GM18520 (cell line): ENCODE results near the gene ITGB4.

Experiments used
- ATAC-seq: cut with Tn5 transposase; IDR thresholded peaks from one replicate; pipeline ENCODE4 v1.9.1; 2021; ENCODE audit not compliant: unreplicated experiment

The ITGB4 gene

DNA sequence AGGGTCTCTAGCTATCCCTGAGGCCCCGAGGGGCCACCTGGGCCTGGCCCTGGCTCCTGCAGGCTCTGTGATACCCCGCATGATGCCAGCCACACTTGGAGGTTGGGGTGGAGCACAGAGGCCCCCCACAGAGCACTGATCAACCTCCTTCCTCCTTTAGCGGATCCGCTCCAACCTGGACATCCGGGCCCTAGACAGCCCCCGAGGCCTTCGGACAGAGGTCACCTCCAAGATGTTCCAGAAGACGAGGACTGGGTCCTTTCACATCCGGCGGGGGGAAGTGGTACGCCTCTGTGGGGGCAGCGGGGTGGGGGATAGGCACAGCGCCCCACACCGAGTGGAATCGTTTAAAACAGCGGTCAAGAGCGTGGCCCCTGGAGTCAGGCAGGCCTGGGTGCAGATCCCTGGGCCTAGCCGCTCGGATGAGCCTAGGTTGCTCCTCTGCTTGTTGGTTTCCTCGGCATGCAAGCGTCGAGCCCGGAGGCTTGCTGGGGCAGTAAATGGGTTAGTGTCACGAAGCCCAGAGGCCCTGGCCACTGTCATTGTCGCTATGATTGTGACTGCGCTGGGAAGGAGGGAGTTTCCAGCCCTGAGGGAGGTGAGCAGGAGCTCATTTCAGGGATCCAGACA, 9.9 kb downstream of the ITGB4 start:
- no peak for ATAC-seq

DNA sequence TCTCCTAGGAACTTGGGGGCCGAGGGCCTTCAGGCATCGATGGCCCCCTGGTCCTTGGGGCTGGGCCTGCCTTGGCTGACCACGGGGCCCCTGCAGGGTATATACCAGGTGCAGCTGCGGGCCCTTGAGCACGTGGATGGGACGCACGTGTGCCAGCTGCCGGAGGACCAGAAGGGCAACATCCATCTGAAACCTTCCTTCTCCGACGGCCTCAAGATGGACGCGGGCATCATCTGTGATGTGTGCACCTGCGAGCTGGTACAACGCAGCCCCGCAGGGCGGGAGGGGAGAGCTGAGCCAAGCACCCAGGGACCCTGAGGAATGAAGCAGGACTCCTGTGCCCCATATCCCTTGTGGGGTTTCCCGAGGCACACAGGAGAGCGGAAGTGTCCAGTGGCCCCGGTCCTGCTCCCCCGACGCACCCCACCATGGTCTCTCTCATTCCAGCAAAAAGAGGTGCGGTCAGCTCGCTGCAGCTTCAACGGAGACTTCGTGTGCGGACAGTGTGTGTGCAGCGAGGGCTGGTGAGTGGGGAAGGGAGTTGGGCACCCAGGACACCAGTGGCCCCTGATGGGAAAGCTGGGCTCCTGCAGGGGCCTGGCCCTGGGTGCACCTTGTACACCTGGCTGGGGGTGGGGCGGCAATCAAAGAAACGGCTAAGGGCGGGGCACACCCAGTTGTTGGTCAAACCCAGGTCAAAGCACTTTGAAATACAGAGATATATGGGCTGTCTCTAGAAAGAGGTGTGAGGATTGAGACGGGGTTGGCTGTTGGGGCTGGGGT, 10.6 kb downstream of the ITGB4 start:
- ATAC-seq: no peak

DNA sequence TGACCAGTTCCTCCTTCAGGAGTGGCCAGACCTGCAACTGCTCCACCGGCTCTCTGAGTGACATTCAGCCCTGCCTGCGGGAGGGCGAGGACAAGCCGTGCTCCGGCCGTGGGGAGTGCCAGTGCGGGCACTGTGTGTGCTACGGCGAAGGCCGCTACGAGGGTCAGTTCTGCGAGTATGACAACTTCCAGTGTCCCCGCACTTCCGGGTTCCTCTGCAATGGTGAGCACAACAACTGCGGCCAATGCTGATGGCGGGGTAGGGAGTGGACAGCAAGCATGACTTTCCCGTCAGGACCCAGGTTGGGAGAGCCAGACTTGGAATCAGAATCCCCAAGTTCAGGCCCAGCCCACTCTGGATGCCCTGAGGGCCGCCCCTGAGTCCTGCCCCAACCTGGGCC, 12.2 kb downstream of the ITGB4 start:
- ATAC-seq: no peak

DNA sequence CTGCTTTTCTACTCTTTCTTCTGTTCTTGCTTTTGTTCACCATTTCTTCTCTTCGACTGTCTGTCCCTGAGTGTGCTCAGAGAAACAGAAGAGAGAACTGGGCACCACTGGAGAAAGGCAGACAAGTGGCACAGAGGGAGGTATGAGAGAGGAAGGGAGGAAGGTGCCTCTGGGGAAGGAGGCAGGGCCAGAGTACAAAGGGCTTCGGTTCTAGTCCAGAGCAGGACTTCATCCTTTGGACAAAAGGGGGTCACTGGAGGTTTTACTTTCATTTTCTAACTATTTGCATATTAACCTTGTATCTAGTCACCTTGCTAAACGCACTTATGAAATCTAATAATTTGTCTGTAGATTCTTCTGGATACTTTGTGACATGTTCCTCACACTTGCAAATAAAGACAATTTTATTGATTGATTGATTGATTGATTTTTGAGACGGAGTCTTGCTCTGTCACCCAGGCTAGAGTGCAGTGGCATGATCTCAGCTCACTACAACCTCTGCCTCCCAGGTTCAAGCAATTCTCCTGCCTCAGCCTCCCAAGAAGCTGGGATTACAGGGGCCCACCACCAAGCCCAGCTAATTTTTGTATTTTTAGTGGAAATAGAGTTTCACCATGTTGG, 13.5 kb downstream of the ITGB4 start:
- no peak for ATAC-seq

DNA sequence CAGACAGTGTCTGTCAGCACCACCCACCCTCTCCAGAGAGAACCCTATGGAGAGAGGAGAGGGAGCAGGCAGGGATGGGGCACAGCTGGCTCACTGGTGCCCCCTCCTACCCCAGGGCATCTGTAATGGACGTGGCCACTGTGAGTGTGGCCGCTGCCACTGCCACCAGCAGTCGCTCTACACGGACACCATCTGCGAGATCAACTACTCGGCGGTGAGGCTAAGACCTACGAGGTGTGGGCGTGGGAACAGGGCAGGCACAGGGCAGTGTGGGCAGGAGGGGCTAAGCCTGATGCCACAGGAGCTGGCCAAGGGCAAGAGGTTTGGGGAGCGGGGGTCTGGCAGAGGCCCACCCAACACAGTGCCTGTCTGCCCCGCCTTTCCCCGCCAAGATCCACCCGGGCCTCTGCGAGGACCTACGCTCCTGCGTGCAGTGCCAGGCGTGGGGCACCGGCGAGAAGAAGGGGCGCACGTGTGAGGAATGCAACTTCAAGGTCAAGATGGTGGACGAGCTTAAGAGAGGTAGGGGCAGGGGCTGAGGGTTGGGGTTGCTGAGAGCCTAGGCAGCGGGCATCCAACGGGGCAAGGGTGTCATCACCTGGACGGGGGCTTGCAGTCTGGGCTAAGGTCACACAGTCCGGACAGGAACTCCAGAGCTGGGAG, 15.0 kb downstream of the ITGB4 start:
- ATAC-seq: no peak

DNA sequence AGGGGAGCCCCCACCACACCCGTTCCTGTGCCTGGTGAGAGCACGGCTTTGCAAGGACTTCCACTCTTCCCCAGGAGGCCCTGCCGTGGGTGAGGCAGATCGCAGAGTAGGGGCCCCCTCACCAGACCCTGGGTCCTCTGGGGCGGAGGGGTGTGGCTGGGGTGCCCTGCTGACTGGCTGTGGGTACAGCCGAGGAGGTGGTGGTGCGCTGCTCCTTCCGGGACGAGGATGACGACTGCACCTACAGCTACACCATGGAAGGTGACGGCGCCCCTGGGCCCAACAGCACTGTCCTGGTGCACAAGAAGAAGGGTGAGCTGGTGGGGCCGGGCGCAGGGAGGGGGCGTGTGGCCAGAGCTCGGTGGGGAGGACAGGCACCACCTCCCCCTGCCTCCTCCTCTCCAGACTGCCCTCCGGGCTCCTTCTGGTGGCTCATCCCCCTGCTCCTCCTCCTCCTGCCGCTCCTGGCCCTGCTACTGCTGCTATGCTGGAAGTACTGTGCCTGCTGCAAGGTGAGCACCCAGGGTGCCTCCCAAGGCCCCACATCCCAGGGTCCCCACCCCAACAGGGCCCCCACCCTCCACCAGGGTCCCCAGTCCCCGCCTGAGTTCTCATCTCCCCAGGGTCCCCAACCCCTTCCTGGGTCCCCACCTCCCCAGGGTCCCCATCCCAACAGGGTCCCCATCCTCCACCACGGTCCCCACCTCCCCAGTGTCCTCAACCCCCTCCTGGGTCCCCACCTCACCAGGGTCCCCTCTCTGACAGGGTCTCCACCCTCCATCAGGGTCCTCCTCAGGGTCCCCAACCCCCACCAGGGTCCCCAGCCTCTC, 16.1 kb downstream of the ITGB4 start:
- ATAC-seq: no peak

DNA sequence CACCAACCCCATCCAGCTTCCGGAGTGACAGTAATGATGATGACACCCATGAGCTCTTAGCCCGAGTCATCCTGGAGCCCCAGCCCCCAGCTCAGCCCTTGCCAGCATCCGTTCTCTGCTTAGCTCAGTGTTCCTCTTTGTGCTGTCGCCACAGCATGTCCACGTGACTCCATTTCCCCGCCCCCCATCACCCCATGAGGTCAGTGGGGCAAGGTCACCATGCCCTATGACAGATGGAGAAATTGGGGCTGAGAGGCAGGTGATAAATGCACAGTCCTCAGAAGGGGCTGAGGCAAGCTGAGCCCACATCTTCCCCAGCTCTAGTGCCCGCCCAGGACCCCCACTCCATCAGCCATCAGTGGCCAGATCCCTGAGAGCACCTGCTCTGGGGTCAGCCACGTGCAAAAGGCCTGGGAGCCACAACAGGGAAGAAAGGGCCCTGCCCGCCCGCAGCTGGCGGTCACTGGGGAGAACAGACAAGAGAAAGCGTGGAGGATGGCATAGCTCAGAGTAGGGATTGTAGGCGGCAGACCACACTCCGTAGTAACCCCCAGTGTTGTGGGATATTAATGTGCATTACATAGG, 17.1 kb downstream of the ITGB4 start:
- no peak for ATAC-seq

DNA sequence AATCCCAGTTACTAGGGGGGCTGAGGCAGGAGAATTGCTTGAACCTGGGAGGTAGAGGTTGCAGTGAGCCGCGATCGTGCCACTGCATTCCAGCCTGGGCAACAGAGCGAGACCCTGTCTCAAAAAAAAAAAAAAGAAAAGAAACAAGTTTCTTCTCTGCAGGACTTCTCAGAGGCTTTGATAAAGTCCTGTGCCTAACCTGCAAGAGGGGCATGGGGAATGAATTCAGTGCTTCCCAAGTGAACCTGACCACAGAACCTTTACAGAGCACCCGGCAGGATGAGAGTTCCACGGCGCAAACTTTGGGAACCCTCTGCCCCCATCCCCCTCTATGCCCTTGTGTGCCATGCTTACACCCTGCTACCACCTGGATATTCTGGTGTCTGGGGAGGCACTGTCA, 17.9 kb downstream of the ITGB4 start:
- ATAC-seq: no peak

DNA sequence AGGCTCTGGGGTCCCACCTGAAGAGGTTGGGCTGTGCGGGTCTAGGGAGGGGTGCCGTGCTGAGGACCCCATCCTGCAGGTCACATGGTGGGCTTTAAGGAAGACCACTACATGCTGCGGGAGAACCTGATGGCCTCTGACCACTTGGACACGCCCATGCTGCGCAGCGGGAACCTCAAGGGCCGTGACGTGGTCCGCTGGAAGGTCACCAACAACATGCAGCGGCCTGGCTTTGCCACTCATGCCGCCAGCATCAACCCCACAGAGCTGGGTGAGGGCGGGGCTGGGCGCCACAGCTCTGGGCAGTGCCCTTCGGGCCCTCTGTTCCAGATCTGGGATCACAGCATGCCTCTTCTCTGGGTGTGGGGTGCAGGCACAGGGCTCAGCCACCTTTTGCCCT, 18.5 kb downstream of the ITGB4 start:
- no peak for ATAC-seq

DNA sequence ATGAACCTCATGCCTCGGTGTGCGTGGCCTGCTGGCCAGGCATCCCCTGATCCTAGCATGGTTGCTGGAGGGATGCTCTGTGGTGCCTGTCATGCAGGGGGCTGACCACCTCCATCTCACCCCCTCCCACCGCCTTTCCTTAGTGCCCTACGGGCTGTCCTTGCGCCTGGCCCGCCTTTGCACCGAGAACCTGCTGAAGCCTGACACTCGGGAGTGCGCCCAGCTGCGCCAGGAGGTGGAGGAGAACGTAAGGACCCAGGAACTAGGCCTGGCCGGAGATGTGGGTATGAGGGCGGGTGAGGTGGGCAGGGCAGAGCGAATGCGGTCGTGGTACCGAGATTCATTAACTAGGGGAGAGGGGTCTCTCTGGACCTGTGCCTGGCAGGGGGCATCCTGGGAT, 19.0 kb downstream of the ITGB4 start:
- ATAC-seq: no peak

DNA sequence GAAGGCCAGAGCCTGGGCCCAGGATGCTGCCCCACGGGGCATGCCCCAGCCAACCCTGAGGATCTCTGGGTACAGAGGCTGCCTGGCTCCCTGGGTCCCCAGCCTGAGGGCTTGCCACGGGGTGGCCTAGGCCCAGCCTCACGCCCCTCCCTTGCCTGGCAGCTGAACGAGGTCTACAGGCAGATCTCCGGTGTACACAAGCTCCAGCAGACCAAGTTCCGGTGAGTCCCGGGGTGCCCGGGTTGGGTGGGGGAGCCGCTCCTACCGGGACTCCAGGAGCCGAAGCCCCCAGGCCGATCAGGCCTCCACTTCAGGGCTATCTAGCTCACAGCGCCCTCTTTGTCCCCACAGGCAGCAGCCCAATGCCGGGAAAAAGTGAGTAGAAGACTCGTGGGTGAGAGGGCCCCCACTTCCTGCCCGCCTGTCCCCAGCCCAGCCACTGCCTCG, 19.4 kb downstream of the ITGB4 start:
- no peak for ATAC-seq

DNA sequence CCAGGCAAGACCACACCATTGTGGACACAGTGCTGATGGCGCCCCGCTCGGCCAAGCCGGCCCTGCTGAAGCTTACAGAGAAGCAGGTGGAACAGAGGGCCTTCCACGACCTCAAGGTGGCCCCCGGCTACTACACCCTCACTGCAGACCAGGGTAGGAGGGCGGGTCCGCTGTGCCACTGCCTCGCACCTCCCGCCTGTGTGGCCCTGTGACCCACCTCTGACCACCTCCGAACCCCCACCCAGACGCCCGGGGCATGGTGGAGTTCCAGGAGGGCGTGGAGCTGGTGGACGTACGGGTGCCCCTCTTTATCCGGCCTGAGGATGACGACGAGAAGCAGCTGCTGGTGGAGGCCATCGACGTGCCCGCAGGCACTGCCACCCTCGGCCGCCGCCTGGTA, 21.1 kb downstream of the ITGB4 start:
- ATAC-seq: no peak

DNA sequence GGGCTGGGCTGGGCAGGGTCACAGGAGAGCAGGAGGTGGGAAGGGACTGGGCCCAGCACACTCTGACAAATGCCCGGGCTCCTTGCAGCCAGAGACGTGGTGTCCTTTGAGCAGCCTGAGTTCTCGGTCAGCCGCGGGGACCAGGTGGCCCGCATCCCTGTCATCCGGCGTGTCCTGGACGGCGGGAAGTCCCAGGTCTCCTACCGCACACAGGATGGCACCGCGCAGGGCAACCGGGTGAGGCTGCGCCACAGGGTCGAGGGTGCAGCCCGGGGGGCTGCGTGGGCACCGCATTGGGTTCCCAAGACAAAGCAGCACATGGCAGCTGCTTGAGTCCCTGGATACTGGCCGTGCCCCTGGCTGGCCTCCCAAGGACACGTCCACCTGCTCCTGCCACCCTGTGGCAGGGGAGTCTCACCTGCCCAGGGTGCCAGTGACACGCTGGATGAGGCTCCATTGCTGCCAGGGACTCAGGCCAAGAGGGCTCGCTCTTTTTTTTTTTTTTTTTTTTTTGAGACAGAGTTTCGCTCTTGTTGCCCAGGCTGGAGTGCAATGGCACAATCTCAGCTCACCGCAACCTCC, 22.5 kb downstream of the ITGB4 start:
- no peak for ATAC-seq

DNA sequence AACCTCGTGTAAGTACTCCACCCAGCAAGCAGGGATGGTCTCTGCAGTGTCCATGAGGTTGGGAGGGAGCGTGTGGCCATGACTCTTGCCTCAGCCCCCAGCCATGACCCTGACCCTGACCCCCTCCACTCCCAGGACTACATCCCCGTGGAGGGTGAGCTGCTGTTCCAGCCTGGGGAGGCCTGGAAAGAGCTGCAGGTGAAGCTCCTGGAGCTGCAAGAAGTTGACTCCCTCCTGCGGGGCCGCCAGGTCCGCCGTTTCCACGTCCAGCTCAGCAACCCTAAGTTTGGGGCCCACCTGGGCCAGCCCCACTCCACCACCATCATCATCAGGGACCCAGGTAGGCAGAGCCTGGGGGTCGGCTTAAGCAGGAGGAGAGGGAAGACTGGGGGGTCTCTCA, 27.4 kb downstream of the ITGB4 start:
- no peak for ATAC-seq

DNA sequence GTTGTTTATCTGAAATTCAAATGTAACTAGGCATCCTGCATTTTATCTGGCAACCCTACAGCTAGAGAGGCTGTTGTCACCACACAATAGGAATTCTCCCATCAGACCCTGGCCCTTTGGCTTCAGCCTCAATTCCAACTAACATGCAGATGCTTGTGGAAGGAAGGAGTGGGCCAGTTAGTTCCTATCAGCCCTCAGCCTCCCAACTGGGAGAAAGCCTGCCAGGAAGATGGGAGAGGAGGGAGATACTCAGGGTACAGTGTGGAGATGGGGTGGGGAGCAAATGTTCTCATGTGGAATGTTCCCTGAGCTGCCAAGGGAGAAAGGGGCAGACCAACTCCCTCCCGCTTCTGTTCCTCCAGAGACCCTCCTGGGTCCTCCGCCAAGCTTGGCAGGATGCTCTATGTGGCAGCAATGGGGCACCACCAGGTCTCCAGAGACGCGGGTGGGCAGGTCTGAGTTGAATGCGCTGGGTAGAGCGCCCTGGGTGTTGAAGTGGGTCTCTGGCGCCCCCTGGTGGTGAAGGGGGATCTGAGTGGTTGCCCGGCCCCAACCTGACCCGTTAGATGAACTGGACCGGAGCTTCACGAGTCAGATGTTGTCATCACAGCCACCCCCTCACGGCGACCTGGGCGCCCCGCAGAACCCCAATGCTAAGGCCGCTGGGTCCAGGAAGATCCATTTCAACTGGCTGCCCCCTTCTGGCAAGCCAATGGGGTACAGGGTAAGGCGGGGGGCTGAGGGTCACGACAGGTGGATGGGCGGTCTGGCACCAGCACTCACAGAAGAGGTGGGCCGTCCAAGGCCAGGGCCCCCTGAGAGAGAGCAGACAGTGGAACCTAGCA, 28.5 kb downstream of the ITGB4 start:
- ATAC-seq: no peak

DNA sequence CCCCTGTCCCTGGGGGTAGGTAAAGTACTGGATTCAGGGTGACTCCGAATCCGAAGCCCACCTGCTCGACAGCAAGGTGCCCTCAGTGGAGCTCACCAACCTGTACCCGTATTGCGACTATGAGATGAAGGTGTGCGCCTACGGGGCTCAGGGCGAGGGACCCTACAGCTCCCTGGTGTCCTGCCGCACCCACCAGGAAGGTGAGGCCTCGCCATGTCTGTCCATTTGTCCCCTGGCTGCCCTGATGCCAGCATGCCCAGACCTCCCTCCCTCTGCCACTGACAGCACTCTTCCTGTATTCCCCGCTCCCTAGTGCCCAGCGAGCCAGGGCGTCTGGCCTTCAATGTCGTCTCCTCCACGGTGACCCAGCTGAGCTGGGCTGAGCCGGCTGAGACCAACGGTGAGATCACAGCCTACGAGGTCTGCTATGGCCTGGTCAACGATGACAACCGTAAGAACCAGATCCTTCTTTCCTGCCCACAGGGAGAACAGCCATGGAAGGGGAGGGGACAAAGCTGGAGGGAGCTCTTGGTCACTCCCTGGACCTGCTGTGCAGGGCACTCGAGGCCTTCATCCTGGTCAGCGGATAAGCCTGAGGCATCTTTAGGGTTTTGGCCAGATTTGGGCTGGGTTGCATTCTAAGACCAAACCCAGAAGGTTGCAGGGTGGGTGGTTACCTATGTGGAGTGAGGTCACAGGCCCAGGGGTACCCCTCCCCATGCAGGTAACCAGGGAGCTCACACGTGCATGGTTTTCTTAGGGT, 29.6 kb downstream of the ITGB4 start:
- ATAC-seq: no peak

DNA sequence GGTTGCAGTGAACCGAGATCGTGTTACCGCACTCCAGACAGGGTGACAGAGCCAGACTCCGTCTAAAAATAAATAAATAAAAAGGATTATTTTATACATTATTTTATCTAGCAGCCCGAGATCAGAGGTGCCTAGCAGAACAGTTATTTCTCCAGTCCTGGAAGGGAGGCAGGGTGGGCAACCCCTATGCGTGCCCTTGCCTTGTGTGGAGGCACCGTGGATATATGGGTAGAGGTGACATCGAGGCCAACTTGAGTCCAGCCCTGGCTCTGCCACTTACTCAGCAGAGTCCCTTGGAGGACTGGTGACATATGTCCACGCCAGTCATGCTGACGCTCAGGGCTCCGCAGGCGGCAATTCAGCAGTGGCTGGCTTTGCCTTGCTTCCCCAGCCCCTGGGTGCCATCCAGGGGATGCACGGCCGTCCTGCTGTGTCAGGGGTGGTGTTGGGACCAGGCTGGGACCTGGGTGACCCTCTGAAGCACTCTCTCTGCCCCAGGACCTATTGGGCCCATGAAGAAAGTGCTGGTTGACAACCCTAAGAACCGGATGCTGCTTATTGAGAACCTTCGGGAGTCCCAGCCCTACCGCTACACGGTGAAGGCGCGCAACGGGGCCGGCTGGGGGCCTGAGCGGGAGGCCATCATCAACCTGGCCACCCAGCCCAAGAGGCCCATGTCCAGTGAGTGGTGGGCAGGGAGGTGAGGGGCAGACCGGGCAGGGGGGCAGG, 30.6 kb downstream of the ITGB4 start:
- ATAC-seq: no peak

DNA sequence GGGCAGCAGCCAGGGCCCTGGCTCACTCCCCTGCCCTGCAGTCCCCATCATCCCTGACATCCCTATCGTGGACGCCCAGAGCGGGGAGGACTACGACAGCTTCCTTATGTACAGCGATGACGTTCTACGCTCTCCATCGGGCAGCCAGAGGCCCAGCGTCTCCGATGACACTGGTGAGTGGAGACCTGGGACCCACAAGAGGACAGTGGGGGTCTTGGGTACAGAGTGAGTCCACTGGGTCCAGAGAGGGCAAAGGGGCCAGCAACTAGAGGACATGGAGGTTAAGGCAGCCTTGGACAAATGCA, 31.1 kb downstream of the ITGB4 start:
- no peak for ATAC-seq
